Trophoblast cell (in vitro differentiated cells and primary cell): Measurements from ENCODE around the gene C1orf167. TPM values are rescaled to one million over a fixed set of nuclear protein-coding genes. Genes with fewer than 3 reads are reported as not detected.
A peak's percentile ranks its signal among the peaks of the same experiment; 100 is the strongest.

Experiments used
- DNase-seq, 2 donors: peaks; one replicate each; pipeline ENCODE4 v3.0.0-alpha.2; 2016
- H2AFZ ChIP-seq: 2 replicates; pipeline ENCODE4 v1.6.1; 2013; ENCODE audit warnings: low read length, moderate library complexity, mild to moderate bottlenecking; ENCODE audit not compliant: insufficient read depth, poor library complexity
- H2AK5ac ChIP-seq: 2 replicates; pipeline ENCODE4 v1.6.1; 2013; ENCODE audit warnings: mild to moderate bottlenecking, low read length
- H2BK120ac ChIP-seq: 2 replicates; pipeline ENCODE4 v1.6.1; 2013; ENCODE audit warnings: low read length, mild to moderate bottlenecking, moderate library complexity; ENCODE audit not compliant: insufficient read depth, poor library complexity
- H2BK12ac ChIP-seq: 2 replicates; pipeline ENCODE4 v1.6.1; 2013; ENCODE audit warnings: mild to moderate bottlenecking, low read length, moderate library complexity
- H2BK5ac ChIP-seq: 2 replicates; pipeline ENCODE4 v1.6.1; 2013; ENCODE audit warnings: low read length, low read depth, moderate library complexity, mild to moderate bottlenecking; ENCODE audit not compliant: poor library complexity
- H3K14ac ChIP-seq: 2 replicates; pipeline ENCODE4 v1.6.1; 2013; ENCODE audit warnings: mild to moderate bottlenecking, low read length
- H3K18ac ChIP-seq: 2 replicates; pipeline ENCODE4 v1.6.1; 2013; ENCODE audit warnings: mild to moderate bottlenecking, low read length
- H3K23ac ChIP-seq: 2 replicates; pipeline ENCODE4 v1.6.1; 2013; ENCODE audit warnings: low read length
- H3K27ac ChIP-seq: 2 replicates; pipeline ENCODE4 v1.5.1; 2013; ENCODE audit warnings: low read depth, mild to moderate bottlenecking, inconsistent platforms, low read length, moderate library complexity
- H3K27me3 ChIP-seq: 2 replicates; pipeline ENCODE4 v1.6.1; 2013; ENCODE audit warnings: inconsistent platforms, mild to moderate bottlenecking, low read length, moderate library complexity; ENCODE audit not compliant: insufficient read depth
- H3K36me3 ChIP-seq, 2 experiments: 1 replicate in 1 of 2; 2 replicates in 1 of 2; pipeline ENCODE4 v1.6.1; 2013; ENCODE audit warnings: low read length in 2 of 2, mild to moderate bottlenecking in 2 of 2, moderate library complexity in 1 of 2; ENCODE audit not compliant: insufficient read depth in 2 of 2, control insufficient read depth in 1 of 2
- H3K4ac ChIP-seq: 2 replicates; pipeline ENCODE4 v1.6.1; 2013; ENCODE audit warnings: low read depth, mild to moderate bottlenecking, low read length, moderate library complexity
- H3K4me1 ChIP-seq, 2 experiments: 1 replicate in 1 of 2; 2 replicates in 1 of 2; pipeline ENCODE4 v1.6.1; 2013; ENCODE audit warnings: low read length in 2 of 2, mild to moderate bottlenecking in 2 of 2, moderate library complexity in 1 of 2; ENCODE audit not compliant: insufficient read depth in 2 of 2, control insufficient read depth in 1 of 2
- H3K4me2 ChIP-seq: 2 replicates; pipeline ENCODE4 v1.6.1; 2013; ENCODE audit warnings: inconsistent platforms, mild to moderate bottlenecking, low read length, moderate library complexity
- H3K4me3 ChIP-seq: 2 replicates; pipeline ENCODE4 v1.5.1; 2013; ENCODE audit warnings: mild to moderate bottlenecking, low read depth, low read length, inconsistent platforms
- H3K79me1 ChIP-seq: one replicate; pipeline ENCODE4 v1.6.1; 2013; ENCODE audit warnings: low read length
- H3K79me2 ChIP-seq: 2 replicates; pipeline ENCODE4 v1.6.1; 2013; ENCODE audit warnings: low read length, mild to moderate bottlenecking; ENCODE audit not compliant: control insufficient read depth, insufficient read depth, poor library complexity
- H3K9ac ChIP-seq: 2 replicates; pipeline ENCODE4 v1.6.1; 2013; ENCODE audit warnings: mild to moderate bottlenecking, low read length
- H3K9me3 ChIP-seq: 2 replicates; pipeline ENCODE4 v1.6.1; 2013; ENCODE audit warnings: low read depth, mild to moderate bottlenecking, control low read depth, inconsistent platforms, low read length; ENCODE audit not compliant: insufficient read depth
- H4K12ac ChIP-seq: 2 replicates; pipeline ENCODE4 v1.6.1; 2013; ENCODE audit warnings: low read depth, mild to moderate bottlenecking, low read length, moderate library complexity
- H4K8ac ChIP-seq: 2 replicates; pipeline ENCODE4 v1.6.1; 2013; ENCODE audit warnings: low read depth, mild to moderate bottlenecking, low read length, moderate library complexity
- H4K91ac ChIP-seq: one replicate; pipeline ENCODE4 v1.6.1; 2013; ENCODE audit warnings: low read depth, mild to moderate bottlenecking, low read length, moderate library complexity
- WGBS: extraction: QIAGEN DNeasy Blood & Tissue Kit; methylation state at CpG from one replicate; pipeline ENCODE4 v1.1.7; 2013; ENCODE audit warnings: missing lambda C conversion rate; ENCODE audit not compliant: insufficient read length, insufficient coverage; ENCODE audit errors: extremely low coverage; 5-methylcytosine and 5-hydroxymethylcytosine counted together
- polyA plus RNA-seq: library from polyadenylated mRNA; stranded (reverse); fragments of 200-250 nt; gene quantifications from 2 replicates; pipeline ENCODE4 v1.2.3, GENCODE V29; 2013

Gene C1orf167
- polyA plus RNA-seq = 0.10 TPM in 1 of 2 replicates, not detected in the other

- H4K8ac ChIP-seq = no peak within 1 kb of the TSS
- peak within 1 kb of the TSS; percentile 15 for H3K4me2 ChIP-seq
- WGBS = no CpG with 5 or more reads among the region's 29 CpGs
- no peaks in the 10 kb centered on the region for H3K79me1 ChIP-seq
- H3K4me1 ChIP-seq = peaks cover 0 to 3% of the 10 kb centered on the region in 2 experiments
- H3K27ac ChIP-seq = no peak within 1 kb of the TSS
- H2AFZ ChIP-seq = peak within 1 kb of the TSS; percentile 17
- no peak within 1 kb of the TSS for H3K9ac ChIP-seq
- no peak within 1 kb of the TSS for H2BK120ac ChIP-seq
- peak in 1 of 2 donors; percentile 44 for DNase-seq
- no peak within 1 kb of the TSS for H4K91ac ChIP-seq
- no peak within 1 kb of the TSS for H3K23ac ChIP-seq
- H3K14ac ChIP-seq = no peak within 1 kb of the TSS
- no peak within 1 kb of the TSS for H2BK5ac ChIP-seq
- H2BK12ac ChIP-seq = no peak within 1 kb of the TSS
- no peak within 1 kb of the TSS for H2AK5ac ChIP-seq
- no peak within 1 kb of the TSS for H3K4me3 ChIP-seq
- H3K79me2 ChIP-seq = no peaks in the 10 kb centered on the region
- H3K18ac ChIP-seq = no peak within 1 kb of the TSS
- H4K12ac ChIP-seq = no peak within 1 kb of the TSS
- H3K9me3 ChIP-seq = peaks cover 4% of the 10 kb centered on the region
- H3K36me3 ChIP-seq = no peaks in the 10 kb centered on the region
- no peak within 1 kb of the TSS for H3K4ac ChIP-seq
- H3K27me3 ChIP-seq = peaks cover 8% of the 10 kb centered on the region
Measured at GRCh38 chr1:11761988-11762406, at the start of gene C1orf167. C1orf167 (plus strand) TSS chr1:11762193; CDS start chr1:11764401, 2,208 bp downstream.

GRCh38 chr1:11712285-11712684 lies 49.7 kb upstream of the C1orf167 start:
- Histone ChIP-seq H3K79me1 (no peaks in the 10 kb centered on the region), H4K12ac (no peak overlapping the region), H2BK120ac (no peak overlapping the region), H3K18ac (no peak overlapping the region), H3K4ac (no peak overlapping the region), H3K27ac (no peak overlapping the region), H2AK5ac (no peak overlapping the region), H3K79me2 (no peaks in the 10 kb centered on the region), H3K4me3 (no peak overlapping the region), H3K27me3 (no peaks in the 10 kb centered on the region), H2BK5ac (no peak overlapping the region), H2AFZ (no peak overlapping the region), H3K9me3 (peaks cover 3% of the 10 kb centered on the region), H3K36me3 (no peaks in the 10 kb centered on the region), H3K4me1 (no peaks in the 10 kb centered on the region), H4K91ac (no peak overlapping the region), H4K8ac (no peak overlapping the region), H3K14ac (no peak overlapping the region), H3K9ac (no peak overlapping the region), H3K4me2 (no peak overlapping the region), H3K23ac (no peak overlapping the region), H2BK12ac (no peak overlapping the region)
- no peak for DNase-seq
- no CpG with 5 or more reads among the region's 8 CpGs for WGBS

GRCh38 chr1:11713095-11713494 lies 48.9 kb upstream of the C1orf167 start:
- Histone ChIP-seq H3K27ac (no peak overlapping the region), H3K9ac (no peak overlapping the region), H2BK120ac (no peak overlapping the region), H2BK12ac (no peak overlapping the region), H4K91ac (no peak overlapping the region), H4K8ac (no peak overlapping the region), H2AFZ (no peak overlapping the region), H3K9me3 (peaks cover 3% of the 10 kb centered on the region), H3K4me3 (no peak overlapping the region), H3K18ac (no peak overlapping the region), H3K79me1 (no peaks in the 10 kb centered on the region), H3K4me2 (no peak overlapping the region), H4K12ac (no peak overlapping the region), H3K4me1 (no peaks in the 10 kb centered on the region), H3K27me3 (no peaks in the 10 kb centered on the region), H3K4ac (no peak overlapping the region), H3K79me2 (no peaks in the 10 kb centered on the region), H3K14ac (no peak overlapping the region), H2BK5ac (no peak overlapping the region), H3K36me3 (no peaks in the 10 kb centered on the region), H2AK5ac (no peak overlapping the region), H3K23ac (no peak overlapping the region)
- WGBS = no CpG with 5 or more reads among the region's 11 CpGs
- peak in 1 of 2 donors; percentile 23 for DNase-seq

DNA sequence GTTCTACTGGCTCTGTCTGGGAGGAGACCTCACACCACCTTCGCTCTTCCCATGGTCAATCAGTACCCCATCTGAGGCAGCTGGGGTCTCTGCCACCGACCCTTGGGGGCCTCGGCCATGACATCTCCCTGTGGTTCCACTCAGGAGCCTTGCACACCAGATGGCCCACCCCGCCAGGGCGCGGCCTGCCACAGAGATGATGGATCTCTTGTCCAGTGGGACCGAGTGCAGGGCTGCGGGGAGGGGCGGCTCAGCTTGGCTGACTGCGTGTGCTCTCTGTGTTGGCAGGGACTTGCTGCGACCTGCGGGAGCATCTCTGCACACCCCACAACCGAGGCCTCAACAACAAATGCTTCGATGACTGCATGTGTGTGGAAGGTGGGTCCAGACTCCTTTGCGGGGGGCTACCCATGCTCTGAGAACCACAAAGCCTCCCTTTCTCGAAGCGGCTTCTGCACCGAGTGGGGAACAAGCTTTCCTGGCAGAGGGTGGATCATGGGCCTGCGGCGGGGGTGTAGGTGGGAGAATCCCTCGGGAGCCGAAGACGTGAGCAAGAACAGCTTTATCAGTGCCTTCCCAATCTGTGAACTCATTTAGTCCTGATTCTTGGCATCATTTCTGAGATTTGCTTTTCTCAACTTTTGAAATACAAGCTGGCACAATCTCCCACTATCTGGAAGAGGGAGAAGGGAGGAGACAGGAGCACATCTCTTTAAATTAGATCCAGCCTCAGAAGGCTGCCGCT lies 47.0 kb upstream of the C1orf167 start:
- no peak overlapping the region for H4K8ac ChIP-seq
- no peak overlapping the region for H3K9ac ChIP-seq
- no peak overlapping the region for H4K12ac ChIP-seq
- no peak overlapping the region for H2AK5ac ChIP-seq
- no peak overlapping the region for H2BK12ac ChIP-seq
- no peak overlapping the region for H4K91ac ChIP-seq
- no peak overlapping the region for H2BK120ac ChIP-seq
- H3K14ac ChIP-seq = no peak overlapping the region
- no peak overlapping the region for H3K4me3 ChIP-seq
- H3K27me3 ChIP-seq = no peaks in the 10 kb centered on the region
- WGBS = no CpG with 5 or more reads among the region's 24 CpGs
- no peaks in the 10 kb centered on the region for H3K79me1 ChIP-seq
- H3K79me2 ChIP-seq = no peaks in the 10 kb centered on the region
- DNase-seq = no peak
- no peak overlapping the region for H2AFZ ChIP-seq
- no peaks in the 10 kb centered on the region for H3K36me3 ChIP-seq
- H3K4me2 ChIP-seq = no peak overlapping the region
- no peak overlapping the region for H3K18ac ChIP-seq
- no peak overlapping the region for H3K27ac ChIP-seq
- no peak overlapping the region for H2BK5ac ChIP-seq
- H3K9me3 ChIP-seq = peaks cover 3% of the 10 kb centered on the region
- no peaks in the 10 kb centered on the region for H3K4me1 ChIP-seq
- H3K23ac ChIP-seq = no peak overlapping the region
- H3K4ac ChIP-seq = no peak overlapping the region
